GM18861 (cell line): Measurements from ENCODE around the gene KRT4.

Source experiments
- ATAC-seq: cut with Tn5 transposase; IDR thresholded peaks from one replicate; pipeline ENCODE4 v1.9.1; 2021; ENCODE audit not compliant: unreplicated experiment

KRT4 gene

DNA sequence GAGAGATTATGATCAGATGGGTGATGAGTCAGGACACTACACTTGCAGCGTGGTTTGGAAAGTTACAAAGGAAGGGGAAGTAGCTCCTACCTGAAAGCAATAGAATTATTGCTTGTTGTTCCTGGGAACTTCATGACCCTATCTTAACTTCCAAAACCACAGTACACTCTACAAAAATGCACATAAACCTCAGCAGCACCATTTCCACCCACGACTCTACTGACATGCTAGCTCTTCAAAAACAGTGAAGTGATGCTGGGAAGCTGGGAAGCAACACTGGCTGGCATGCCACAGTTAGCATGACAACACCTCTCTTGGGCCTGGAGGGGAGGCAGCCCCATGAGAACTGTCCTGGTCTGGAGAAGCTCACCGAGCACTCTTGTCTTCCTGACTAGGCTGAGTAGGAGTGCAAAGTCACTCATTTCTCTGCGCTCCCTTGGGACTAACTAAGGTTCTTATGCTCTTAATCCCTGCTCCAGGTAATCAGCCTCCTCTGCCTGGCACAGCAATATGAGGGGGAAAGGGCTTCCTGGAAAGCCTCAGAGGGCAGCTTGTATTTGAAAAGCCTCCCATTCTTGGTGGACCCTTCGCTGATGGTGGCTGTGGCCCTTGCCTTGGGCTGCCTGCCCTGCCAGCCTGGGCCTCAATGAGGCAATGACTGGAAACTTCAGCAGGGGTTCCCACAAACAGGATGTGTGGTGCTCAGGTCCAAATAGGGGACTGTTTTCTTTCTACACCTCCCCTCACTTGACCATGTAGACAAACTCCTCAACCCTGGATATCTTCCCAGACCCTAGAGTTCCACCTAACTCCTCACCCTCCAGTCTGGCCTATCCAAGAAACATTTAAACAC lies 19.2 kb downstream of the KRT4 start:
- no peak for ATAC-seq

- ATAC-seq, result no peak
Observed at GRCh38 chr12:52792185-52793029, 21.5 kb downstream of the KRT4 start.

DNA sequence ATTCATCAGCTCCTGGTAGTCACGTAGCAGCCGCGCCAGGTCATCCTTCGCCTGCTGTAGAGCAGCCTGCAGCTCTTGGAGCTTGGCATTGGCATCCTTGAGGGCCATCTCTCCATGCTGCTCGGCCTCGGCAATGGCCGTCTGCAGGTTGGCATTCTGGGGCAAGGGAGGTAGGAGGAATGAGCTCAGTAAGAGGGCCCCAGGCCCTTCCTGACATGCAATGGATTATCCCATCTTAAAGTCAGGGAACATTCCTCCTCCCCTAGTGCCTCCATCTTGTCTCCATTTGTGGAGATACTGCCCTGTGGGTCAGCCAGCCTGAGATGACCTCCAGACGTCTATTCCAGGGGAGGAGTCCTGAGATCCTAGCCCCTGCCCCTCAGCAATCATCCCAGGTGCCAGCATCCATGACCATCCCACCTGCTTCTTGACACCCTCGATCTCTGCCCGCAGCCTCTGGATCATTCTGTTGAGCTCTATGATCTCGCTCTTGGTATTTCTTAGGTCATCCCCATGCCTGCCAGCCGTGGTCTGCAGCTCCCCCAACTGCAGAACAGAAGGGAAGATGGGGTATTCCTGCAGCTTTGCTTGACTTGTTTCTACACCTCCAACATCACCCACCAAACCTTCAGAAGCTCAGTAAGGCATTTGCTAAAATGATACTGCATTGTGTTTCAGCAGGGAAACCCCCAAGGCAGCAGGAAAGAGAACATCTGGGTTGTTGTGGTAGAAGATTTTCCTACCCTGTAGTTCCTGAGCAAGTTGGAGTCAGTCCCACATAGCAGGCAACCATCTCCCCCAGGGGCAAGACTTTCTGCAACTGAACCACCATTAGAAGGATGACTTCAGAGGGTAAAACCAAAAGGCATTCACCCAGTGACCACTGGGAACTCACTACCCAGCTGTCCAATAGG lies 22.4 kb downstream of the KRT4 start:
- no peak for ATAC-seq

DNA sequence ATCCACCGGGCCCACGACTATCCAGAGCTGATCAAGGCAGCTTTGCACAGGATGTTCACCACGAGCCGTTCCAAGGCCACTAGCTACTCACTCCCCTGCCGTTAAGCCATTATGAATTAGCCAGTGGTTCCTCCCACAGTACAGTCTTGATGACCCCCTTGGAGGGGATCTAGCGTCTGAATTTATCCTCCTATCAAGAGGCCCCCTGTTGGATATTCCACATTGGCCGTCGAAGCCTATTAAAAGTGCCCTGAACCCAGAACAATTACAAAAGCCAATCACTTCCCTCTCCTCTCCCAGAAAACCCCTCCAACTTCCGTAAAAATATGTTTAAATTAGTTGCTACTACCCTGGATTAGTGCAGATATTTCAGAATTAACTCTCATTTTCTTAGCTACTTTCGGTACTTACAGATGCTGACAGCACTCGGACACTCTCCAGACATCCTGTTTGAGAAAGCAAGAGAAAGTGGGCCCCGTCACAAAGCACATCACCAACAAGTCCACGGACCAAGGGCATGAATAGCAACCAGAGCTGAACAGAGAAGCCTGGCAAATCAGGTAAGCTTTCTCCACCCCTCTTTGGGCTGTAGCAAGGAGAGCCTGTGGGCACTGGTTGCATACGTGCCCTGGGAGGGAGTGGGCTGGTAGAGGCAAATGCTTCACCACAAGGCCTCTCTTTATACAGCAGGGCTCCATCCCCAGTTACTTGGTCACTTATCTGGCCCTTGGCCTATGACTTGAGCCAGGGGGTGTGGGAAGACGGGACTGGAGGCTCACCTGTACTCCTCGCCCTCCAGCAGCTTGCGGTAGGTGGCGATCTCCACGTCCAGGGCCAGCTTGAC lies 23.3 kb downstream of the KRT4 start:
- no peak for ATAC-seq

DNA sequence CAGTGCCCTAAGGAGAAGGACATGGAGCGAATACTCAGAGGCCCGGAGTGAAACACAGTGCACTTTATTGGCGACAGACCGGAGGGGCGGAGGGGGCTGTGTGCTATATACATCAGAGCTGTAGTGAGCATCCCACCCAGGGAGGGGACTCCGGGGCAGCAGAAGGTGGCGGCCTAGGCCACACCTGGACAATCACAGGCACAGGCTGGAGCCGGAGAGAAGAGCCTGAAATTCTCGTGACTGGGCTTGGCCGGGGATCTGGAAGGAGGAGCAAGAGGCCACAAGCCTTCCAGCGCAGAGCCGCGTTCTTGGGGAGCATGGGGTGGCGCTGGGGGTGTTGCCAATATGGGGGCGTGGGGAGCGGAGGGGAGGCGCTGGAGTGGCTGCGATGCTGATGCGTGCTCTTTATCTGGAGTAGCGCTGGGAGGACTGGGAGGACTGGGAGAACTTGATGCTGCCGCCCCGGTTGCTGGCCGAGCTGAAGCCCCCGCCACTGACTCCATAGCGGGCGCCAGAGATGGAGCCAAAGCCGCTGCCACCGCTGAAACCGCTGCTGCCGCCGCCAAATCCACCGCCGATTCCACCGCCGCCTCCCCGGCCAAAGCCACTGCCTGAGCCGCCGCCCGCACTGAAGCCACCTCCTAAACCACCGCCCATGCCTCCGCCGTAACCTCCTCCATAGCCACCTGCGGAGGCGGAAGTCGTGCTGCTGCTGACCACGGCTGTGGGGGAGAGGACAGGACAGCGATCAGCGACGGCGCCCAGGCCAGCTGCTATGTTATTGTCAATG lies 24.1 kb downstream of the KRT4 start:
- no peak for ATAC-seq

- no peak for ATAC-seq
Observed at GRCh38 chr12:52788876-52789636, 24.9 kb downstream of the KRT4 start.

GRCh38 chr12:52788192-52788875 lies 25.6 kb downstream of the KRT4 start:
- no peak for ATAC-seq

DNA sequence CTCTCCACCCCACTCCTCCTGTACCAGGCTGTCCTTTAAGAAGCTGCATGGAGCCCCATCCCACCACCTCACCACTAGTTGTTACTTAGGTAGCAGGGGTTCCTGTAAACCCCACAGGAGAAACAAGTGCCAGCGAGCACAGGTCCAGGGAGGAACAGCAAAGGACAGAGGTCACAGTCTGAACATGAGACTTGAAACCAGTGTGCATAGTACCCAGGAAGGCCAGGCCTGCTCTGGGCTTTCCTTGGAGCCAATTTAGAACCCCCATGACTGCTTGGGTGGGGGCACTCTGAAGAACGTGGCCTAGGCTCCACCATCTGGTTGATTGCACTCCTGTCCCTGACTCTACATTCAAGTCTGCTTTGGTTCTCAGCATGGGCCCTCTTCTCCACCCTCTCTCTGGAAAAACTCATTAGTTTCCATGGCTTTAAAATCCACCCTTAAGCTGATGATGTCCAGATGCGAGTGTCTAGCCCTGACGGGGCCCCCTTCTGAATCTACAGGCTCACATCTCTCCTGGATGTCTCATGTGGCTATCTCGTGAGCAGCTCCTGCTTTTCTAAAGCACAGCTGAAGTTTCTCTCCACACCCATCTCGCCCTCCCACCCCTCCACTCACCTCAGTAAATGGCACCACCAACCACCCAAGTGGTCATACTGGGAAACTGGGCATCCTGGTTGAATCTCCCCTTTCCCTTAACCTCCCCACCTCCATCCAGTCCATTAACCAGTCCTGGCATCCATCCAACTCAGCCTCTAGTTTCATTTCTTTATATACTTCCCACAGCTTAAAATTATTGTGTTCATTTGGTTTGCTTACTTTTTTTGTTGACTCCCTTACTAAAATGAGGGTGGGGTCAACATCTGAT lies 26.4 kb downstream of the KRT4 start:
- no peak for ATAC-seq

GRCh38 chr12:52784909-52785308 lies 29.0 kb downstream of the KRT4 start:
- ATAC-seq, result no peak

GRCh38 chr12:52783563-52784316 lies 30.2 kb downstream of the KRT4 start:
- ATAC-seq, result no peak

- ATAC-seq, result no peak
Observed at GRCh38 chr12:52782502-52782901, 31.4 kb downstream of the KRT4 start.

- ATAC-seq, result no peak
Observed at GRCh38 chr12:52781399-52782082, 32.4 kb downstream of the KRT4 start.

GRCh38 chr12:52779914-52780313 lies 34.0 kb downstream of the KRT4 start:
- ATAC-seq, result no peak

- no peak for ATAC-seq
Observed at GRCh38 chr12:52778833-52779232, 35.1 kb downstream of the KRT4 start.

- ATAC-seq, result no peak
Observed at GRCh38 chr12:52777566-52777965, 36.4 kb downstream of the KRT4 start.

GRCh38 chr12:52776913-52777395 lies 37.0 kb downstream of the KRT4 start, which contains the start of gene KRT76:
Gene KRT76, minus strand, starts transcription at chr12:52777345. Its CDS starts 54 bp downstream, at chr12:52777291.
- no peak for ATAC-seq
